Putamen (tissue), 1 donor: Measurements from ENCODE around the gene KLHDC4.
"Not testable (repeated sequence)": the region's sequence is repeated elsewhere in the genome, so short reads cannot be mapped to it uniquely, and the experiment has no call there.

Experiments used
- DNase-seq: peaks from one replicate; pipeline ENCODE4 v3.0.0-alpha.2; 2016; ENCODE audit warnings: low spot score

KLHDC4 gene

GRCh38 chr16:87765776-87766484, at the start of gene KLHDC4:
Gene KLHDC4, minus strand, starts transcription at chr16:87765986. Its CDS starts 96 bp downstream, at chr16:87765890.
- peak; percentile 81 for DNase-seq

- no peak for DNase-seq
Measured at GRCh38 chr16:87815567-87815966, 49.8 kb upstream of the KLHDC4 start.

- DNase-seq: no peak
Measured at GRCh38 chr16:87812200-87812656, 46.4 kb upstream of the KLHDC4 start.

GRCh38 chr16:87811454-87811853, 45.7 kb upstream of the KLHDC4 start:
- DNase-seq: not testable (repeated sequence)

- DNase-seq: no peak
Measured at GRCh38 chr16:87809150-87809902, 43.5 kb upstream of the KLHDC4 start.

- no peak for DNase-seq
Measured at GRCh38 chr16:87808108-87808507, 42.3 kb upstream of the KLHDC4 start.

- DNase-seq: peak; percentile 45
Measured at GRCh38 chr16:87806641-87807546, 41.1 kb upstream of the KLHDC4 start.

- no peak for DNase-seq
Measured at GRCh38 chr16:87806261-87806640, 40.5 kb upstream of the KLHDC4 start.

- DNase-seq: no peak
Measured at GRCh38 chr16:87803385-87803784, 37.6 kb upstream of the KLHDC4 start.

GRCh38 chr16:87802670-87803069, 36.9 kb upstream of the KLHDC4 start:
- no peak for DNase-seq

- no peak for DNase-seq
Measured at GRCh38 chr16:87801679-87802259, 36.0 kb upstream of the KLHDC4 start.

- DNase-seq: no peak
Measured at GRCh38 chr16:87800497-87800896, 34.7 kb upstream of the KLHDC4 start.

GRCh38 chr16:87795336-87795735, 29.6 kb upstream of the KLHDC4 start:
- no peak for DNase-seq

GRCh38 chr16:87794485-87795078, 28.8 kb upstream of the KLHDC4 start:
- no peak for DNase-seq

- no peak for DNase-seq
Measured at GRCh38 chr16:87792205-87792565, 26.4 kb upstream of the KLHDC4 start.

GRCh38 chr16:87791295-87792204, 25.8 kb upstream of the KLHDC4 start:
- DNase-seq: peak; percentile 73

GRCh38 chr16:87790292-87791100, 24.7 kb upstream of the KLHDC4 start:
- no peak for DNase-seq

GRCh38 chr16:87789437-87790291, 23.9 kb upstream of the KLHDC4 start:
- DNase-seq: no peak
